ENCODE data around the gene STX7.

DNA sequence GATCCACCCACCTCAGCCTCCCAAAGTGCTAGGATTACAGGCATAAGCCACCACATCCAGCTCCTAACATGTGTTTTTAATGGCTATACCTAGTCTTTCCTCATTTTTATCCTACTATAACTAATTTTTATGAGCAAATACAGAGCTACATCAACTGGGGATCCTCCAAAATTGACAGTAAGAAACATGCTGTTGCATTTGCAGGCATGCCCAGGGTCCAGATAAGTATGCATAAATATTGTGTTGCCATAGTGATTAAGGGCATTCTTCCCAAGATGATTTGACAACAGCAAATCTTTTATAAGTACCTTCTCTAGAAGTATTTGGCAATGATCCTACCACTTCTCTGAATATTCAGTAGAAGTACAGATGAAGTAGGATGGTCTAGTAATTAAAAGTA, 69.7 kb downstream of the STX7 start:
- TF ChIP-seq, protein P1, sequence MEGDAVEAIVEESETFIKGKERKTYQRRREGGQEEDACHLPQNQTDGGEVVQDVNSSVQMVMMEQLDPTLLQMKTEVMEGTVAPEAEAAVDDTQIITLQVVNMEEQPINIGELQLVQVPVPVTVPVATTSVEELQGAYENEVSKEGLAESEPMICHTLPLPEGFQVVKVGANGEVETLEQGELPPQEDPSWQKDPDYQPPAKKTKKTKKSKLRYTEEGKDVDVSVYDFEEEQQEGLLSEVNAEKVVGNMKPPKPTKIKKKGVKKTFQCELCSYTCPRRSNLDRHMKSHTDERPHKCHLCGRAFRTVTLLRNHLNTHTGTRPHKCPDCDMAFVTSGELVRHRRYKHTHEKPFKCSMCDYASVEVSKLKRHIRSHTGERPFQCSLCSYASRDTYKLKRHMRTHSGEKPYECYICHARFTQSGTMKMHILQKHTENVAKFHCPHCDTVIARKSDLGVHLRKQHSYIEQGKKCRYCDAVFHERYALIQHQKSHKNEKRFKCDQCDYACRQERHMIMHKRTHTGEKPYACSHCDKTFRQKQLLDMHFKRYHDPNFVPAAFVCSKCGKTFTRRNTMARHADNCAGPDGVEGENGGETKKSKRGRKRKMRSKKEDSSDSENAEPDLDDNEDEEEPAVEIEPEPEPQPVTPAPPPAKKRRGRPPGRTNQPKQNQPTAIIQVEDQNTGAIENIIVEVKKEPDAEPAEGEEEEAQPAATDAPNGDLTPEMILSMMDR (IDR thresholded peaks at IDR 0.05) = no peak
- TF ChIP-seq EP300 (IDR thresholded peaks at IDR 0.05) (no peak), POLR2A (IDR thresholded peaks at IDR 0.05) (no peak)
